Measurements from ENCODE around the gene C16orf96.

GRCh38 chr16:4580250-4580649, 24.1 kb downstream of the C16orf96 start:
- TF ChIP-seq CTCF (IDR thresholded peaks at IDR 0.05; ENCODE audit: low read depth, low read length, missing input control) (no peak), SP1 (IDR thresholded peaks at IDR 0.05) (no peak), RAD21 (IDR thresholded peaks at IDR 0.05) (no peak), YY1 (IDR thresholded peaks at IDR 0.05) (no peak), NR2F2 (IDR thresholded peaks at IDR 0.05) (no peak), HNF4G (IDR thresholded peaks at IDR 0.05) (no peak), RXRA (IDR thresholded peaks at IDR 0.05) (no peak), TAF1 (conservative IDR thresholded peaks at IDR 0.05) (no peak), GABPA (IDR thresholded peaks at IDR 0.05 in 1 of 2, conservative IDR thresholded peaks at IDR 0.05 in 1 of 2) (no peak), JUND (IDR thresholded peaks at IDR 0.05) (no peak), EGR1 (IDR thresholded peaks at IDR 0.05; ENCODE audit: low read depth in 2 of 2) (no peak)
- TF ChIP-seq, protein P1, sequence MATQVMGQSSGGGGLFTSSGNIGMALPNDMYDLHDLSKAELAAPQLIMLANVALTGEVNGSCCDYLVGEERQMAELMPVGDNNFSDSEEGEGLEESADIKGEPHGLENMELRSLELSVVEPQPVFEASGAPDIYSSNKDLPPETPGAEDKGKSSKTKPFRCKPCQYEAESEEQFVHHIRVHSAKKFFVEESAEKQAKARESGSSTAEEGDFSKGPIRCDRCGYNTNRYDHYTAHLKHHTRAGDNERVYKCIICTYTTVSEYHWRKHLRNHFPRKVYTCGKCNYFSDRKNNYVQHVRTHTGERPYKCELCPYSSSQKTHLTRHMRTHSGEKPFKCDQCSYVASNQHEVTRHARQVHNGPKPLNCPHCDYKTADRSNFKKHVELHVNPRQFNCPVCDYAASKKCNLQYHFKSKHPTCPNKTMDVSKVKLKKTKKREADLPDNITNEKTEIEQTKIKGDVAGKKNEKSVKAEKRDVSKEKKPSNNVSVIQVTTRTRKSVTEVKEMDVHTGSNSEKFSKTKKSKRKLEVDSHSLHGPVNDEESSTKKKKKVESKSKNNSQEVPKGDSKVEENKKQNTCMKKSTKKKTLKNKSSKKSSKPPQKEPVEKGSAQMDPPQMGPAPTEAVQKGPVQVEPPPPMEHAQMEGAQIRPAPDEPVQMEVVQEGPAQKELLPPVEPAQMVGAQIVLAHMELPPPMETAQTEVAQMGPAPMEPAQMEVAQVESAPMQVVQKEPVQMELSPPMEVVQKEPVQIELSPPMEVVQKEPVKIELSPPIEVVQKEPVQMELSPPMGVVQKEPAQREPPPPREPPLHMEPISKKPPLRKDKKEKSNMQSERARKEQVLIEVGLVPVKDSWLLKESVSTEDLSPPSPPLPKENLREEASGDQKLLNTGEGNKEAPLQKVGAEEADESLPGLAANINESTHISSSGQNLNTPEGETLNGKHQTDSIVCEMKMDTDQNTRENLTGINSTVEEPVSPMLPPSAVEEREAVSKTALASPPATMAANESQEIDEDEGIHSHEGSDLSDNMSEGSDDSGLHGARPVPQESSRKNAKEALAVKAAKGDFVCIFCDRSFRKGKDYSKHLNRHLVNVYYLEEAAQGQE (IDR thresholded peaks at IDR 0.05): no peak
- TF ChIP-seq, protein P2, sequence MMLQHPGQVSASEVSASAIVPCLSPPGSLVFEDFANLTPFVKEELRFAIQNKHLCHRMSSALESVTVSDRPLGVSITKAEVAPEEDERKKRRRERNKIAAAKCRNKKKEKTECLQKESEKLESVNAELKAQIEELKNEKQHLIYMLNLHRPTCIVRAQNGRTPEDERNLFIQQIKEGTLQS (IDR thresholded peaks at IDR 0.05): no peak

All from liver (tissue), 3 donors.